Upper lobe of left lung (tissue), 4 donors: ENCODE results near the gene FGD2.

Experiments
- CTCF ChIP-seq, 6 experiments: fragments of 450-650 bp in 4 of 6; fragments of 200-600 bp in 2 of 6; sonication (generic) in 2 of 6; IDR thresholded peaks; one replicate each; pipeline ENCODE4 v1.5.1; 2016 to 2019; ENCODE audit warnings: antibody characterized with exemption in 6 of 6
- POLR2A ChIP-seq, 4 donors: fragments of 450-650 bp; IDR thresholded peaks; one replicate each; pipeline ENCODE4 v1.5.1; 2016 to 2017; ENCODE audit warnings: antibody characterized with exemption in 4 of 4, mild to moderate bottlenecking in 2 of 4
- POLR2AphosphoS5 ChIP-seq, 2 donors: sonication (generic); formaldehyde crosslinking; IDR thresholded peaks; one replicate each; pipeline ENCODE4 v1.5.1; 2017; ENCODE audit warnings: antibody characterized with exemption in 2 of 2

- TF ChIP-seq CTCF (IDR thresholded peaks at IDR 0.05) (no peak), POLR2AphosphoS5 (IDR thresholded peaks at IDR 0.05) (no peak), POLR2A (IDR thresholded peaks at IDR 0.05) (no peak)
Observed at GRCh38 chr6:36976931-36977330, 28.5 kb upstream of the FGD2 start.
